Measurements from ENCODE around the gene SAMD4A.
A peak's percentile ranks its signal among the peaks of the same experiment; 100 is the strongest.

SAMD4A gene

DNA sequence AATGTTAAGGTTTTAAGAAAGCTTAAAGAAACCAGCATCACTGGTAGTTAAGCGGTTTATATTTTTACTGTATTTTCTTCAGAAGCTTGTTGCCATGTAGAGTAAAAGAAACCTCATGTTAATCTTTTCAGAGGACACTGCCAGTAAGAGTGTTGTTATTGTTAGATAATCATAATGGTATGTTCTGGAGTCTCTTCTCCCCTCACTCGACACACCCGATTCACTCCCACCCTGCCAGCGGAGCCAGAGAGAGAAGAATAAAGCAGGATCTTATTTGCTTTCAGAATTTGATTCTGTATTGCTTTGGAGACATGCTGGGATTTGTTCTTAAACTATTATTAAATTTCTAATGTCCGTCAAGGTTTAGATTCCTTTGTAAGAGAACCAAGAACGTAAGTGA lies 113.7 kb downstream of the SAMD4A start:
- DNase-seq (ENCODE audit: low read depth in 2 of 2, low spot score in 1 of 2), result no peak

DNA sequence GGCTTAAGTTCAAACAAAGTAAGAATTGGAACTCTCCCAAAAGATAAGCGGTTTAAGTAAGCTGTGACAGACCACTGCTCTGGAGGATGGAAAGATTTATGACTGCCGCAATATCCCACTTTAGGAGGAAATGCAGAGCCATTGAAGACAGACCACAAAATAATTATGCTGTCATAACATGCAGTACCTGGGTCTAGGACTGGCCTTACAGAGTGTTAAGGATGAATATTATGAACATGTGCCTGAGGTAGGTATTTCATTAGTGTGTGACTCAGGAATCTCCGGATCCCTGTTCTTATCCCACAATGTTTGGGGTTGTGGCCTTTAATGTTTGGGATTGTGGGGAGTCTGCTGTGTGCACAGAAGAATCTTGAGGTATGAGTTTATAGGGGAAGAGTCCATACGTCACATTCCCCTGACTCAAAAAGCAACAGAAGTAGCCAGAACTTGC lies 114.9 kb downstream of the SAMD4A start:
- no peak for DNase-seq (ENCODE audit: low read depth in 2 of 2, low spot score in 1 of 2)

DNA sequence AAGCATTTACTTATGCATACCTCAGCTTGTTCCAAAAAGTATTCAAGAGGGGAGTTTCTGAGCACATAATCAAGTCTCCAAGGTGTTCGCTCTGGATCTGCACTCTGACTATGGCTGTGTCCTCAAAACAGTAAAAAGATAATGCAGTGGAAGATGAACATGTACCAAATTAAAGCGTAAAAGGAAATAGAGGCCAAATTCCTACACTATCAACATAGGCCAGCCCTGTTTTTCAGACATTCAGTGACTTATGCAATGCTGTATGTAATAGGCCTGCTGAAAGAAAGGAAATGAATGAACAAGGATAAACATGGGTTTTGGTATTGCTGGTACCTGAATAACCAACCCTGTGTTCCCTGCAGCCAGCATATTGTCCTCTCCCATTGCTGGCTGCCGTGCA lies 115.7 kb downstream of the SAMD4A start:
- no peak for DNase-seq (ENCODE audit: low read depth in 2 of 2, low spot score in 1 of 2)

DNA sequence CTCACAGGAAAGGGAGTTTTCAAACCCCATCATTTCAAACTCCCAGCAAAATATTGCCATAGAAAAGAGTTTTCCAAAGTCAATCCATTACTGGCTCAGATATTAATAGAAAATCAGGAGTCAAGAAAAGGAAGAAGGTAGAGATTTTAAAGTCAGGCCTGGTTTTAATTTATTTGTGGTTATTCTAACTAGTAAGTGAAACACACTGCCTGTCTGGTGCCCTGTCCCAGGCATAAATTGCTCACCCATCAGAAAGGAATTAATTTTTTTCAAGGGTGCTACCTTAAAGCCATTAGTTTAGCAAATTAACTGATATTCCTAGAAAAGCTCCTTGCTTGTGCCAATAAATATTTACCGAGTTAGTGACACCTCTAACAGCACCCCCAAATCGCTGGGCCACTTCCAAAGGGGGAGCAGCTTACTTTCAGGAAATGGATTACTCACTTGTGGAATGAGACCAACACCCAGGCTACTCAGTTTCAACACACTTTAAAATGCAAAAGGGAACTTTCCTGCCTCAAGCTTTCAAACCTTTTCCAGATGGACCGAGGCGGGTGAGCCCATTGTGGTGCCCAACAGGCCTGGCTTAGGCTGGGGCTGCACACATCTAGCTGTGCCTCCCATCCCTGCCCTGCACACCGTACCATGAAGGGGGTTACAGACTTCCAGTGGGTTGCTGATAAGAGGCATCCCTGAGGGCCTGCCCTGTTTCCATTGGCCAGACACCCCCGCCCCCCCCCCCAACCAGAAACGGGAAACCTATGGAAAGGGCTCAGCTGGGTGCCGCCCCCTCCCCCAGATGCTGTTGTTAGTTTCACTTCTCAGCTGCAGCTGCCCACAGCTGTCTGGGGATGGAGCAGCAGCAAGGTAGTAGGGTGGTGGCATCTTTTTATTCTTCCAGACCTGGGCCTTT lies 117.2 kb downstream of the SAMD4A start:
- no peak for DNase-seq (ENCODE audit: low read depth in 2 of 2, low spot score in 1 of 2)

DNA sequence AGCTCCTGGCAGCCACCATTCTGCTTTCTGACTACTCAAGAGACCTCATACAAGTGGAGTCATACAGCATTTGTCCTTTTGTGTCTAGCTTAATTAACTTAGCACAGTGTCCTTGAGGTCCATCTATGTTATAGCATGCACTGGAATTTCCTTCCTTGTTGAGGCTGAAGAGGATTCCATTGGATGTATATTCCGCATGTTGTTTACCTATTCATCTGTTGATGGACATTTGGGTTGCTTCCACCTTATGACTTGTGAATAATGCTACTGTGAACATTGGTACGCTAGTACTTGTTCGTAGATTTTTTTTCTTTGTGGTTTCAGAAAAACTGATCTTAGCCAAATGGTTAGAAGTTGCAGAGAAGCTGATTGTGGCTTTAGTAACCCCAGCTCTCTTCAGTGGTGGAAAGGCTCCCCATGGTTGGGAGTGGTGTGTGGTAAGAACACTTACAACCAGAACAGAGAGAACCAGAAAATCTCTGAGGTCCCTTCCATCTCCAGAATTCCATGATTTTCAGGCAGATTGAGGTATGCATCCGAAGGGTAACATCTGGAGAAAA lies 118.4 kb downstream of the SAMD4A start:
- no peak for DNase-seq (ENCODE audit: low read depth in 2 of 2, low spot score in 1 of 2)

DNA sequence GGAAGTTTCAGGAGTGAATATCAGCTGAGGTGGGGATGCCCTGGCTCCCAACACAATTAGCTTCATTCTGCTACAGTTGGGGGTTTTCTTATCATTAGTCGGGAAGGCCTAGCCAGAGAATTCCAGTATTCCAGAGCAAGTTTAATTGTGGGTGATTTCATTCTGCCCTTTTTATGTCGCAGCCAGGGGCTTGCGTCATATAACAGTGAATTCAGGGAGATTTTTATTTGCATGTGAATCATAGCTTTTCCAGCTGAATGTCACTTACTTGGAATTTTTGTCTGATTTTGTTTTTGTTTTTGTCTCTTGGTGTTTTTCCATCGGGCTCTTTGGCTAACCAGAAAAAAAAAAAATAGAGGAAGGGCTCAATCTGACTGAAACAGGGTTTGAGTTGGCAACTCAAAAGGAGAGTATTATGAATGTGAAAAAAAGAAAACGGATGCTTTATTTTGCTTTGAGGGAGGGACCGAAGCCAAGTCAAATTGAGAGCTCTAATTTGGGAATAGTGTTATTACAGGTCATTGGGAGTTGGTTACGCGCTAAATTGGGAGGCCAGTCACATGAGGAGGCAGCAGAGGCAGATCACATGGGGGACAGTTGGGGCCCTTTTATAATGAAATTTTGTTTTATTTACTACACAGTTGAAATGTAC lies 119.4 kb downstream of the SAMD4A start:
- DNase-seq (ENCODE audit: low read depth in 2 of 2, low spot score in 1 of 2), result no peak

DNA sequence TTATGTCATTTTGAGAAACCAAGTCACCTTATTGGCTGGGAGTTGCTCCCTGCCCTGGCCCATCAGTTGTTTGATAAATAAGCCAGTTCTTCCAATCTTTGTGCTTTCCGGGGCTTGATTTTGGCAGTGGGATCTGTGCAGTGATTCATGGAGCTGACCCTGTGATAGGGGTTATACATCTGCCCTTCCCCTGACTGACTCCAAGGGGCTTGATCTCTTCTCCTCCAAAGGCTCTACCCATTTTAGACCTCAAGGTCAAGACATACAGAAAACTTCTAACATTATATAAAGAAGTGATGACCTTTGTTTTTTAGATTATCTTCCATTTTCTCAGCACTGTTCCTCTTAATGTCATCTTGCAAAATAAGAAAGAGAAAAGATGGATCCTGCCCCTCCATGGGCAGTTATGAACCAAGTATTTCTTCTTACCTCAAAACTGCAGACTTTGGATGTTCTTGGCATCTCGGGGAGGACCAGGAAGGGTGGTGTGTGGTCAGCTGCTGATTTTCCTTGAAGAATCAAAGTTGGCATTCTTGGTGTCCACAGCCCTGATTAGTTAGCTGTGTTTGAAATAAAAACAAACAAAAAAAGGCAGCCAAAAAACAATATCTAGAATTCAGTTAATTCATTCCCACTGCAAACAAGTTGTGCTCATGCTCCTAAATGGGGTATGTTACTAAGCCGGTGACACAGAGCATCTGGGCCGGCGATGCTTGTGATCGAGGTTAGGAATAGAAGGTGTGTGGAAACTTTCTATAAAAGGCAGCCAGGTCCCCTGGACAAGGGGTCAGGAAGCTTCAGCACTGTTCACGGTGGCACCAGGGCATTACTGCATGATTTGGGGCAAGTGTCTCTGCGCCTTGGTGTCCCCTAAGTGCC lies 120.2 kb downstream of the SAMD4A start:
- DNase-seq (ENCODE audit: low read depth in 2 of 2, low spot score in 1 of 2), result no peak

DNA sequence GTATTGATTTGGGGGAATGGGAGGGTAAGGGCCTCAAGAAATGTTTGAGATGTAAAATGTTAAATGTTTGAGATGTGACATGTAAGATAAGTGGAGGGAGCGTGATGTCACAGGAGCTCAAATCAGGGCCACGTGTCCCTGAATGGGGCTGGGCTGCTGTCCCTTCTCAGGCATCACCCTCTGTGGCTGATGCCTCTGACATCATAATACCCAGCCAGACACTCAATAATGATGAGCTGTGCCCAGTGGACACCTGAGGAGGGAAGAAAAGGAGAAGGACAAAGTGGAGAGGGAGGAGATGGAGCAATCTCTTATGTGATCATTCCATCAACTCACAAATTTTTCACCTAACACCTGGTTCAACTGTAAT lies 120.8 kb downstream of the SAMD4A start:
- no peak for DNase-seq (ENCODE audit: low read depth in 2 of 2, low spot score in 1 of 2)

DNA sequence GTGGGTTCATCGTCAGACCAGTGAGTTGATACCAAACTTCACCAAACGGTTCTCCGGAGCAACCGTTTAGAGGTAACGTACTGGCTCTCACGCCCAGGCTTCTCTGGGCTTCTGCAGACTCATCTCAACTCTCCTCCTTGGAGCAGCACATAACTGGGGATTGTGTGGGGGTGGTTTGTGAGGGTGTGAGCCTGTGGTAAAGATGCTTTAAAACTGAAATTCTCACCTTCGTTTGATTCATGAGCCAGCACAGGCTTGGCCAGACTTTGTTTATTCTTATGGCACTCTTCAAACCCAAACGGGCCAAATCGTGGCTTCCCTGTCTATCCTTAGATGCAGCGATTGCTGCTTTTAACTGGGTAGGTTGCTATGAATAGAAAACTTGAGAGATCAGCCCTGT lies 121.3 kb downstream of the SAMD4A start:
- DNase-seq (ENCODE audit: low read depth in 2 of 2, low spot score in 1 of 2), result no peak

DNA sequence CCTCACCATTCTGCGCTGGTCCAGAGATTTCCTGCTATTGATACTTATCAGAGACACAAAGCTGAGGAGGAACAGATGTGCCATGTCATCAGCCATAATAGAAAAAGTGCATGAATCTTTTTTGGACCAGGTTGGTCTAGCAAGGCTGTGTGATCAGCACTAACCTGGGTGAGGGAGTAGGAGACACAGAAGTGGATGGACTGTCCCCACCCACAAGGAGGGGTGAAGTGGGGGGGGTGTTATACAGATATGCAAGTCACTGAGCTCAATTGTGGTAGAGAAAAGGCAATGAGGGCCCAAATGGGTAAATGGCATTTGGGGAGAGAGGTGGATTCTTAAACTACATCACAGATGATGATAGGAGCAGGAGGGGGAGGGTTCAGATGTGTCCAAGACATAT lies 123.0 kb downstream of the SAMD4A start:
- DNase-seq (ENCODE audit: low read depth in 2 of 2, low spot score in 1 of 2), result no peak

DNA sequence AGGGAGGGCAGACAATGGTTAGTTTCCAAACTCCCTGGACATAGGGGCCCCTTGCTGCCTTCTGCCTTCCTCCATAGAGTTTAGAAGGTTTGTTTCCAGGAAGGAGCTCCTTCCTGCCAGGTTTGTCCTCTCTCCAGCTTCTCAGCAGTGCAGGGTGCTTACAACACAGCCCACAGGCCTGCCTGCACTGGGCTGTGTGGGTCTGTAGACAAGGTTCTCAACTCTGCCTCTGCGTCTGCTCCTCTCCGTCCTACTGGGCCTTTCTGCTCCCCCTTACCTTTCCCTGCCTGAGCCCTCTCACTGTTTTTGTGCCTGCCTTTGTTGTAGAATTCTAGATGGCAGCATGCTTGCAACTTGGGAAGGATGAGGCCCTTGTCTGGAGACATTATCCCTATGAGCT lies 124.0 kb downstream of the SAMD4A start:
- DNase-seq (ENCODE audit: low read depth in 2 of 2, low spot score in 1 of 2), result no peak

DNA sequence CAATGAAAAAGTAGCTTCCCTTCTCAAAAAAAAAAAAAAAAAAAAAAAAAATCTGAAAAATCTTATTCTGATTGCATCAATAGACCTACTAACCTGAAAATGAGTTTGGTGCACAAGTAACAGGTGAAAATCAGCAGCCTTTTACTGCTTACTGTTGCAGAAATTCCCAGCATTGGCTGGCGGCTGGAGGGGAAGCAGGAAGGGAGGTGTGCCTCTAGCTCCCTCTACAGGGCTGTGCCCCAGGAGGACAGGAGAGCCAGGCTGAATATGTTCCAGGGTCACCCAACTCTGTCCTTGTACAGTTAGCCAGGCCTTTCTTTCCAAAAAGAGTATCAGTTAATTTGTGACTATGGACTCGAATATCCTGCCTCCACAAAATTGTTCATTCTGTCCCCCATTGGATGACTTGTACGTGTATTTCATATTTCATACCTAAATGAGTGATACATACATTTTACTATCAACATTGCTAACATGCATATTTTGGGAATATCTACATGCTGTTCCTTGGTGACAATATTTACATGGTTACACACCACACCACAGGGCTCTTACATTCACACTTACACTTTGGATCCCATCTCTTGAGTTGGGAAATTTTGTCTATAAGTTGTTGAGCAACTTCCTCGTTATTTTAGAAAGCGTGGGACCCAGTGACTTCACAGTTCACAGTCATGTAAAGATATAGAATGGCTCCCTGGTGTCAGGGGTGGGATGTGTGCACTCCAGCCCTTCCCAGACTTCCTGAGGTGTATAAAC lies 124.8 kb downstream of the SAMD4A start:
- DNase-seq (ENCODE audit: low read depth in 2 of 2, low spot score in 1 of 2), result peak in 1 of 2 donors; percentile 17

DNA sequence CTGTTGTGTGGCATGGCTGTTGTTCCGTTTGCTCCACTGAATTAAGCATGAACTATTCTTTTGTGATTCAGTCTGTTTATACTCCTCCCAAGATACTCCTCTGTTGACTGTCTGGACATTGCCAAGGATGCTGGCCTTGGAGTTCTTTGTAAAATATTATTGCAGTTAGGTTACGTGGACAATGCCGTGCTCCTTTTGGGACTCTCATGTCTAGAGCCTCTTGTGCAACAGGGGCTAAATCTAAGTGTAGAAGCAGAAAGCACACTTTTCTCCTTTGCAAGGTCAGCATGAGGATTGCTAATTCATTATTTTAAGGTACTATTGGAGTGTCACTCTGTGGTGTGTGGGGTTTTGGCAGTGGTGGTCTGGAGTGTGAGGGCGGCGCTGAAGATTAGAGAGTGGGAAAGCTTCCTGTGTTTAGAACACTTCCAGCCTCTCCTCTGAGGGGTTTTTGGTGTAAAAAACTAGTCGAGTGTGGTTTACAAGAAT lies 125.4 kb downstream of the SAMD4A start:
- no peak for DNase-seq (ENCODE audit: low read depth in 2 of 2, low spot score in 1 of 2)

DNA sequence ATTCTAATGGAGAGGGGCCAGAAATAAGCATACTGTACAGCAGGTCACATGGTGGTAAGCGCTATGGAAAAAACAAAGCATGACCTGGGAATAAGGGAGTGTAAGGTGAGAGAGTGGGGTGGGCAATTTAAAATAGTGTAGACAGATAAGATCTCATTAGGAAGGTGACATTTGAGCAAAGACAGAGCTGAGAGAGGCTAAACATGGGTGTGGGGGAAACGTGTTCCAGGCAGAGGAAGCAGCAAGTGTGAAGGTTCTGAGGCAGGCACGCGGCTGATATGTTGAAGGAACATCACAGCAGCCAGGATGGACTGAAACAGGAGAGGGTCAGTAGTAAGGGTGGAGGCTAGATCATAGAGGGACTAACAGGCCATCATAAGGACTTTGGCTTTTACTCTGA lies 126.8 kb downstream of the SAMD4A start:
- DNase-seq (ENCODE audit: low read depth in 2 of 2, low spot score in 1 of 2), result no peak

DNA sequence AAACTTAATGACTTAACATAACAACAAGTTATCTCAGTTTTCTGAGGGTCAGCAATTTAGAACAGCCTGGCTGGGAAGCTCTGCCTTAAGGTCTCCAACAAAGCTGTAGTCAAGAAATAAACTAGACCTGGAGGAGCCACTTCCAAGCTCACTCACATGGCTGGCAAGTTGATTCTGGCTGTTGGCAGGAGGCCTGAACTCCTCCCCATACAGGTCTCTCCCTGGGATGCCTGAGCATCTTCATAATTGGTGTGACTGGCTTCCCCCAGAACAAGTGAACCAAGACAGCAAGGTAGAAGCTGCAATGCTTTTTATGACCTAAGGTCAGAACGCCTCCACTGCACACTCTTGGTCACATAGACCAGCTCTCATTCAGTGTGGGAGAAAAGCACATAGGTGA lies 128.3 kb downstream of the SAMD4A start:
- no peak for DNase-seq (ENCODE audit: low read depth in 2 of 2, low spot score in 1 of 2)

DNA sequence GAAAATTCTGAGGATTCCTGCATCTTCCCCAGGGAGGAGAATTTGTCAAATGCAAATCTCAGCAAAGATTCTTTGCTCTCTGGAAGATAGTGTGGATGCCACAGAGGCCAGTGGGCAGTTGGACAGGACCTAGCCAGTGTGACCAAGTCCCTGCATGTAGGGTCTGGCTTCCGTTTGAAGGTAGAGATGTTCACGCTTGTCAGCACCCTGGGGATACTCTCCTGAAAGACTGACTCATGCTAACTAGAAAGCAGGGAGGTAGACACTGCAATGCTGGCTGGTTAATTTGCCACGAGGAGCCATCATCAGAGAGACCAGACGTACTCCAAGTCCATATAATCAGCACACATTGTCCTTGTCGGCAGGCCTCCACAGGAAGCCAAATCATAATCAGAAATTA lies 130.1 kb downstream of the SAMD4A start:
- DNase-seq (ENCODE audit: low read depth in 2 of 2, low spot score in 1 of 2), result no peak

DNA sequence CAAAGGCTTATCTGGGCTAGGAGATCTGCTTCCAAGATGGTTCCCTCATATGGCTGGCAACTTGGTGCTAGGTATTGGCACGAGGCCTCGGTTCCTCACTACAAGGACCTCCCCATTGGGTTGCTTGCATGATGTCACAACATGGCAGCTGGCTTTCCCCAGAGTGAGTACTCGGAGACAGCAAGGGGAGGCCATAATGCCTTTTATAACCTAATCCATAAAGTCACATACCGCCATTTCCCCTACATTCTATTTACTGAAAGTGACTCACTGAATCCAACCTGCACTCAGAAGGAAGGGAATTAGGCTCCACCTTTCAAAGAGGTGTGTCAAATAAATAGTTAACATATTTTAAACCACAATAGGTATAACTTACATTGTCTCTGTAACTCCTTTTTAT lies 130.9 kb downstream of the SAMD4A start:
- DNase-seq (ENCODE audit: low read depth in 2 of 2, low spot score in 1 of 2), result no peak

DNA sequence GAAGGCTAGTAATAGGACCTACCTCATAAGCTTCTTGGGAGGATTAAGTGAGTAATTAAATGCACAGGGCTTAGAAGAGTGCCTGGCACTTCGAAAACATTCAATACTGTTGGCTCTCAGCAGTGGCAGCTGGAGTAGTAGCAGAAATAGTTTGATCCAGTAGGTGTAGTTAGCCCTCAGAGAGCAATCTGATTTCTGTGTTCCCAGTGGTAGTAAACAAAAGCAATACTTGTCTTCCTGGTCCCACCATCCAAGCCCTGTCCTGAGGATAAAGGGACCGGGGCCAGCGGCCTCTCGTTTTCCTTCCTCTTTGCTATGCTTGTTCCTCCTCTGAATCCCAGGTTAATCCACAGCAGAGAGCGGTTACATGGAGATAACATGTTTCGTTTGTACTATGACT lies 131.6 kb downstream of the SAMD4A start:
- no peak for DNase-seq (ENCODE audit: low read depth in 2 of 2, low spot score in 1 of 2)

DNA sequence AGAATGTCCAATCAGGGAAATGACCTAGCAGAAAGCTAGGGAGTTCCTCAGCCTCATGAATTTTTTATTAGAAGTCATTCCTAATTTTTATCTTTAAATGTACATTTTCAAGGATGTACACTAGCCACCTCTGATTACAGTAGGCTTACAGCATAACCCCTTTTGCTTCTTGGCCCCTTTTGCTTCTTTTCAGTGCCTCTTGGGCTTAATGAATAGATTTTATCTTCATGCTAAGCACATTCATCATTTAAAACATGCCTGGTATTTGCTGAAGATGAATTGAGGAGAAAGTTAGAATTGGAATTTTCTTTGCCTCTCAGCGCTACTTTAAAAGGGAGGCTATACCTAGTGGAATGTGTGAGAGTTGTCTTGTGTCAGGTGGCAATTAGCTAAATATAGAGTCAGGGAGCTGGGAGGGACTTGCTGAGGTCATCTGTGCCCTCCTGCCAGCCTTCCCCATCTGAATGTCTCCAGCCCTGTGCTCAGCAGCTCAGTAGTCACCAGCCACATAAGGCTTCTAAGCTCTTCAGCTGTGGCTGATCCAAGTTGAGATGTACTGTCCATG lies 132.1 kb downstream of the SAMD4A start:
- no peak for DNase-seq (ENCODE audit: low read depth in 2 of 2, low spot score in 1 of 2)

DNA sequence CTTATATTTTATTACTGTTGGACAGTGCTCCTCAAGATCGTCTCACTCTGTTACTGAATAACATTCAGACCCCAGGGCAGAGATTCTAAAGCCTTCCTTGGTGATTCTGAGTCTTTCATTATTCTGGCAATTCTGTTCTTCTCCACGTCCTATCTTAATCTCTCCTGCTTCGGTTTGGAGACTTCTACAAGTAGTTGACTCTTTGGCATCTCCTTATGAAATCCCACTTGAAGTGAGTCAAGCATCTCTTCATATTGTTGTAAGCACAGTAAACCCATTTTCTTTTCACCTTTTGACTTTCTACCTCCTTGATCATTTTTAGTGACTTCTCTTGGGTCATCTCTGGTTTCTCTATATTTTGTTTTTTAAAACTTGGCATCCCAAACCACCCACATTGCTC lies 132.8 kb downstream of the SAMD4A start:
- DNase-seq (ENCODE audit: low read depth in 2 of 2, low spot score in 1 of 2), result no peak

All from stimulated activated CD8-positive, alpha-beta memory T cell treated with anti-CD3 and anti-CD28 coated beads, Interleukin-4, amount 100 ng/mL, for 1 hour (primary cell).